ENCODE measurements around the gene TJP2. TPM values are rescaled to one million over a fixed set of nuclear protein-coding genes. Genes with fewer than 3 reads are reported as not detected.

TJP2 gene
- total RNA-seq, 2 donors from 2014 or later: 207 to 226 TPM

GRCh38 chr9:69214939-69215338 is 40.9 kb downstream of the TJP2 start:
- DNase-seq (ENCODE audit: low spot score) (no peak), ATAC-seq (ENCODE audit: insufficient number of reproducible peaks, low FRiP score, low read depth) (no peak)
- Histone ChIP-seq H3K27me3 (replicated peaks; ENCODE audit: insufficient read depth) (no peaks in the 10 kb centered on the region), H3K27ac (no peak overlapping the region), H3K9me3 (no peaks in the 10 kb centered on the region), H3K4me1 (ENCODE audit: control insufficient read depth in 1 of 2, low read depth in 2 of 2) (peaks cover 13 to 40% of the 10 kb centered on the region in 2 donors), H3K36me3 (peaks cover 10% of the 10 kb centered on the region), H3K4me3 (no peak overlapping the region)
- TF ChIP-seq, protein P1, sequence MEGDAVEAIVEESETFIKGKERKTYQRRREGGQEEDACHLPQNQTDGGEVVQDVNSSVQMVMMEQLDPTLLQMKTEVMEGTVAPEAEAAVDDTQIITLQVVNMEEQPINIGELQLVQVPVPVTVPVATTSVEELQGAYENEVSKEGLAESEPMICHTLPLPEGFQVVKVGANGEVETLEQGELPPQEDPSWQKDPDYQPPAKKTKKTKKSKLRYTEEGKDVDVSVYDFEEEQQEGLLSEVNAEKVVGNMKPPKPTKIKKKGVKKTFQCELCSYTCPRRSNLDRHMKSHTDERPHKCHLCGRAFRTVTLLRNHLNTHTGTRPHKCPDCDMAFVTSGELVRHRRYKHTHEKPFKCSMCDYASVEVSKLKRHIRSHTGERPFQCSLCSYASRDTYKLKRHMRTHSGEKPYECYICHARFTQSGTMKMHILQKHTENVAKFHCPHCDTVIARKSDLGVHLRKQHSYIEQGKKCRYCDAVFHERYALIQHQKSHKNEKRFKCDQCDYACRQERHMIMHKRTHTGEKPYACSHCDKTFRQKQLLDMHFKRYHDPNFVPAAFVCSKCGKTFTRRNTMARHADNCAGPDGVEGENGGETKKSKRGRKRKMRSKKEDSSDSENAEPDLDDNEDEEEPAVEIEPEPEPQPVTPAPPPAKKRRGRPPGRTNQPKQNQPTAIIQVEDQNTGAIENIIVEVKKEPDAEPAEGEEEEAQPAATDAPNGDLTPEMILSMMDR (IDR thresholded peaks at IDR 0.05): no peak

- TF ChIP-seq, protein P1 (IDR thresholded peaks at IDR 0.05): no peak
- Histone ChIP-seq H3K27me3 (replicated peaks; ENCODE audit: insufficient read depth) (no peaks in the 10 kb centered on the region), H3K36me3 (peaks cover 19% of the 10 kb centered on the region), H3K9me3 (no peaks in the 10 kb centered on the region), H3K27ac (no peak overlapping the region), H3K4me3 (no peak overlapping the region), H3K4me1 (ENCODE audit: control insufficient read depth in 1 of 2, low read depth in 2 of 2) (peaks cover 13 to 40% of the 10 kb centered on the region in 2 donors)
- no peak for ATAC-seq (ENCODE audit: insufficient number of reproducible peaks, low FRiP score, low read depth)
- no peak for DNase-seq (ENCODE audit: low spot score)
Observed at GRCh38 chr9:69215774-69216485, 41.9 kb downstream of the TJP2 start.

- TF ChIP-seq, protein P1 (IDR thresholded peaks at IDR 0.05): no peak
Observed at GRCh38 chr9:69218166-69218565, 44.1 kb downstream of the TJP2 start.

GRCh38 chr9:69221036-69221435 is 47.0 kb downstream of the TJP2 start:
- Histone ChIP-seq H3K4me1 (ENCODE audit: control insufficient read depth in 1 of 2, low read depth in 2 of 2) (peaks cover 0 to 3% of the 10 kb centered on the region in 2 donors), H3K9me3 (no peaks in the 10 kb centered on the region), H3K27me3 (replicated peaks; ENCODE audit: insufficient read depth) (no peaks in the 10 kb centered on the region), H3K27ac (no peak overlapping the region), H3K36me3 (peaks cover 42% of the 10 kb centered on the region), H3K4me3 (no peak overlapping the region)
- TF ChIP-seq, protein P1 (IDR thresholded peaks at IDR 0.05): no peak
- no peak for DNase-seq (ENCODE audit: low spot score)
- ATAC-seq (ENCODE audit: insufficient number of reproducible peaks, low FRiP score, low read depth): no peak

More at GRCh38 chr9:69218166-69218565, 44.1 kb downstream of the TJP2 start:
- Histone ChIP-seq H3K27ac (no peak overlapping the region), H3K4me3 (no peak overlapping the region), H3K9me3 (no peaks in the 10 kb centered on the region), H3K27me3 (replicated peaks; ENCODE audit: insufficient read depth) (no peaks in the 10 kb centered on the region), H3K36me3 (peaks cover 33% of the 10 kb centered on the region), H3K4me1 (ENCODE audit: control insufficient read depth in 1 of 2, low read depth in 2 of 2) (peaks cover 4 to 22% of the 10 kb centered on the region in 2 donors)
- no peak for ATAC-seq (ENCODE audit: insufficient number of reproducible peaks, low FRiP score, low read depth)
- DNase-seq (ENCODE audit: low spot score): no peak

DNA sequence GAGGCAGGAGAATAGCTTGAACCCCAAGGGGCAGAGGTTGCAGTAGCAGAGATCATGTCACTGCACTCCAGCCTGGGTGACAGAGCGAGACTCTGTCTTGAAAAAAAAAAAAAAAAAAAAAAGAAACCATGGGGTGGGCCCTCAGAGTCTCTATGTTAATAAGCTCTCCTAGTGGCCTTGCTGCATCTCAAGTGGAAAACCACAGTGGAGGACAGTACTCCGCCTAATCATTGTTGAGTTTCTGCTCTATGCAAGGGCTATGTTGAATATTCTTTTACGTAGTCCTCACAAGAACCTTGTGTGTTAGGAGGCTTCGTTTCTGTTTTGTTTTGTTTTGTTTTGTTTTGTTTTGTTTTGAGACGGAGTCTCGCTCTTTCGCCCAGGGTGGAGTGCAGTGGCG is 48.9 kb downstream of the TJP2 start:
- Histone ChIP-seq H3K9me3 (no peaks in the 10 kb centered on the region), H3K27ac (no peak overlapping the region), H3K27me3 (replicated peaks; ENCODE audit: insufficient read depth) (no peaks in the 10 kb centered on the region), H3K4me1 (ENCODE audit: control insufficient read depth in 1 of 2, low read depth in 2 of 2) (no peaks in the 10 kb centered on the region), H3K36me3 (peaks cover 55% of the 10 kb centered on the region), H3K4me3 (no peak overlapping the region)
- DNase-seq (ENCODE audit: low spot score): no peak
- no peak for ATAC-seq (ENCODE audit: insufficient number of reproducible peaks, low FRiP score, low read depth)
- TF ChIP-seq, protein P1 (IDR thresholded peaks at IDR 0.05): no peak
